ENCODE measurements around the gene KLF6.

GRCh38 chr10:3833046-3833445 is 48.0 kb upstream of the KLF6 start:
- TF ChIP-seq CTCF (IDR thresholded peaks at IDR 0.05; ENCODE audit: low read length) (no peak), EZH2 (IDR thresholded peaks at IDR 0.05; ENCODE audit: borderline replicate concordance, low read length) (no peak)

All from OCI-LY1 (cell line).